Hepatocyte (in vitro differentiated cells): ENCODE results near the gene SLC23A2.

Source experiments
- CTCF ChIP-seq: fragments of 200-600 bp; sonication (generic); IDR thresholded peaks from 2 replicates; pipeline ENCODE4 v1.5.1; 2016; ENCODE audit warnings: antibody characterized with exemption, mild to moderate bottlenecking; ENCODE audit not compliant: poor library complexity
- EZH2 ChIP-seq: fragments of 200-600 bp; sonication (generic); IDR thresholded peaks from 2 replicates; pipeline ENCODE4 v1.6.1; 2016; ENCODE audit warnings: antibody characterized with exemption, mild to moderate bottlenecking, borderline replicate concordance
- EZH2phosphoT487 ChIP-seq: fragments of 200-600 bp; sonication (generic); IDR thresholded peaks from one replicate; pipeline ENCODE4 v1.6.1; 2018; ENCODE audit warnings: antibody characterized with exemption, mild to moderate bottlenecking, low read depth, moderate library complexity; ENCODE audit not compliant: unreplicated experiment, severe bottlenecking

- TF ChIP-seq CTCF, result no peak
- no peak for TF ChIP-seq EZH2phosphoT487
- no peak for TF ChIP-seq EZH2
Measured at GRCh38 chr20:5008759-5009158, 7.4 kb upstream of the SLC23A2 start.
